HepG2 (cell line): ENCODE measurements around the gene PFN2. TPM values are rescaled to one million over a fixed set of nuclear protein-coding genes. Genes with fewer than 3 reads are reported as not detected.

Source experiments
- GTF2F1 ChIP-seq: fragments of 150-350 bp; IDR thresholded peaks from 2 replicates; pipeline ENCODE4 v1.6.1; 2014; ENCODE audit warnings: low read length
- KAT2B ChIP-seq: fragments of 150-350 bp; IDR thresholded peaks from 2 replicates; pipeline ENCODE4 v1.6.1; 2014; ENCODE audit warnings: low read depth, low read length, borderline replicate concordance
- RBFOX2 ChIP-seq: fragments of 200-400 bp; formaldehyde crosslinking; IDR thresholded peaks from 2 replicates; pipeline ENCODE4 v1.6.1; 2017; ENCODE audit warnings: low read depth, mild to moderate bottlenecking, low read length
- ZBTB38 ChIP-seq: sonication (generic); formaldehyde crosslinking; IDR thresholded peaks from 2 replicates; pipeline ENCODE4 v1.5.1; 2020; ENCODE audit warnings: mild to moderate bottlenecking, missing genetic modification reagents
- ZNF232 ChIP-seq: sonication (generic); formaldehyde crosslinking; IDR thresholded peaks from 2 replicates; pipeline ENCODE4 v1.4.0; 2020; ENCODE audit warnings: missing genetic modification reagents, borderline replicate concordance
- ZNF746 ChIP-seq: sonication (generic); formaldehyde crosslinking; IDR thresholded peaks from 2 replicates; pipeline ENCODE4 v1.8.0; 2022; ENCODE audit warnings: mild to moderate bottlenecking, missing genetic modification reagents
- polyA plus RNA-seq, 8 experiments: library from polyadenylated mRNA; depleted of rRNA in 3 of 8; stranded (reverse) in 7 of 8; unstranded in 1 of 8; fragments of >200 nt; fragmentation: Illumina TruSeq in 4 of 8; extraction: Trizol in 4 of 8; gene quantifications; 2 replicates each; pipeline versions ENCODE4 v1.2.1 to v1.2.3, GENCODE V29; 2011 to 2016; ENCODE audit warnings: low read depth in 4 of 8, missing spikeins in 1 of 8, mixed read lengths in 1 of 8; ENCODE audit not compliant: insufficient read depth in 1 of 8
- total RNA-seq, 5 experiments: library from RNA; depleted of rRNA; stranded (reverse); fragments of >200 nt; fragmentation: Illumina TruSeq; extraction: Trizol; gene quantifications; 2 replicates each; pipeline ENCODE4 v1.2.3, GENCODE V29; 2016; ENCODE audit warnings: low read depth in 1 of 5
- TF ChIP-seq, protein P1 (sequence below): sonication (generic); formaldehyde crosslinking; IDR thresholded peaks from 2 replicates; pipeline ENCODE4 v1.4.0; 2020; ENCODE audit warnings: mild to moderate bottlenecking, missing genetic modification reagents
- TF ChIP-seq, protein P2 (sequence below): sonication (generic); formaldehyde crosslinking; IDR thresholded peaks from 2 replicates; pipeline ENCODE4 v1.4.0; 2020; ENCODE audit warnings: mild to moderate bottlenecking, missing genetic modification reagents, borderline replicate concordance
- TF ChIP-seq, protein P3 (sequence below): sonication (generic); formaldehyde crosslinking; IDR thresholded peaks from one replicate; pipeline ENCODE4 v1.5.1; 2020; ENCODE audit warnings: mild to moderate bottlenecking, missing genetic modification reagents; ENCODE audit errors: not compliant biosample characterization
- TF ChIP-seq, protein P4 (sequence below): sonication (generic); formaldehyde crosslinking; IDR thresholded peaks from 2 replicates; pipeline ENCODE4 v1.8.1; 2022; ENCODE audit warnings: low read depth, mild to moderate bottlenecking, missing genetic modification reagents

Gene PFN2
- total and polyA plus RNA-seq, 2 of the 13 experiments (the other 11 are each of a cell fraction or from before 2014, with no cell fraction given), result 57.3 to 150 TPM

GRCh38 chr3:149970716-149971402 lies at the start of gene PFN2 (continued):
- TF ChIP-seq ZNF232, result no peak
- TF ChIP-seq, protein P1, sequence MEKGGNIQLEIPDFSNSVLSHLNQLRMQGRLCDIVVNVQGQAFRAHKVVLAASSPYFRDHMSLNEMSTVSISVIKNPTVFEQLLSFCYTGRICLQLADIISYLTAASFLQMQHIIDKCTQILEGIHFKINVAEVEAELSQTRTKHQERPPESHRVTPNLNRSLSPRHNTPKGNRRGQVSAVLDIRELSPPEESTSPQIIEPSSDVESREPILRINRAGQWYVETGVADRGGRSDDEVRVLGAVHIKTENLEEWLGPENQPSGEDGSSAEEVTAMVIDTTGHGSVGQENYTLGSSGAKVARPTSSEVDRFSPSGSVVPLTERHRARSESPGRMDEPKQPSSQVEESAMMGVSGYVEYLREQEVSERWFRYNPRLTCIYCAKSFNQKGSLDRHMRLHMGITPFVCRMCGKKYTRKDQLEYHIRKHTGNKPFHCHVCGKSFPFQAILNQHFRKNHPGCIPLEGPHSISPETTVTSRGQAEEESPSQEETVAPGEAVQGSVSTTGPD (CRISPR knock-in tag), result no peak
- TF ChIP-seq, protein P2, sequence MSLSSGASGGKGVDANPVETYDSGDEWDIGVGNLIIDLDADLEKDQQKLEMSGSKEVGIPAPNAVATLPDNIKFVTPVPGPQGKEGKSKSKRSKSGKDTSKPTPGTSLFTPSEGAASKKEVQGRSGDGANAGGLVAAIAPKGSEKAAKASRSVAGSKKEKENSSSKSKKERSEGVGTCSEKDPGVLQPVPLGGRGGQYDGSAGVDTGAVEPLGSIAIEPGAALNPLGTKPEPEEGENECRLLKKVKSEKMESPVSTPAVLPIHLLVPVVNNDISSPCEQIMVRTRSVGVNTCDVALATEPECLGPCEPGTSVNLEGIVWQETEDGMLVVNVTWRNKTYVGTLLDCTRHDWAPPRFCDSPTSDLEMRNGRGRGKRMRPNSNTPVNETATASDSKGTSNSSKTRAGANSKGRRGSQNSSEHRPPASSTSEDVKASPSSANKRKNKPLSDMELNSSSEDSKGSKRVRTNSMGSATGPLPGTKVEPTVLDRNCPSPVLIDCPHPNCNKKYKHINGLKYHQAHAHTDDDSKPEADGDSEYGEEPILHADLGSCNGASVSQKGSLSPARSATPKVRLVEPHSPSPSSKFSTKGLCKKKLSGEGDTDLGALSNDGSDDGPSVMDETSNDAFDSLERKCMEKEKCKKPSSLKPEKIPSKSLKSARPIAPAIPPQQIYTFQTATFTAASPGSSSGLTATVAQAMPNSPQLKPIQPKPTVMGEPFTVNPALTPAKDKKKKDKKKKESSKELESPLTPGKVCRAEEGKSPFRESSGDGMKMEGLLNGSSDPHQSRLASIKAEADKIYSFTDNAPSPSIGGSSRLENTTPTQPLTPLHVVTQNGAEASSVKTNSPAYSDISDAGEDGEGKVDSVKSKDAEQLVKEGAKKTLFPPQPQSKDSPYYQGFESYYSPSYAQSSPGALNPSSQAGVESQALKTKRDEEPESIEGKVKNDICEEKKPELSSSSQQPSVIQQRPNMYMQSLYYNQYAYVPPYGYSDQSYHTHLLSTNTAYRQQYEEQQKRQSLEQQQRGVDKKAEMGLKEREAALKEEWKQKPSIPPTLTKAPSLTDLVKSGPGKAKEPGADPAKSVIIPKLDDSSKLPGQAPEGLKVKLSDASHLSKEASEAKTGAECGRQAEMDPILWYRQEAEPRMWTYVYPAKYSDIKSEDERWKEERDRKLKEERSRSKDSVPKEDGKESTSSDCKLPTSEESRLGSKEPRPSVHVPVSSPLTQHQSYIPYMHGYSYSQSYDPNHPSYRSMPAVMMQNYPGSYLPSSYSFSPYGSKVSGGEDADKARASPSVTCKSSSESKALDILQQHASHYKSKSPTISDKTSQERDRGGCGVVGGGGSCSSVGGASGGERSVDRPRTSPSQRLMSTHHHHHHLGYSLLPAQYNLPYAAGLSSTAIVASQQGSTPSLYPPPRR (CRISPR knock-in tag), result no peak
- TF ChIP-seq KAT2B, result no peak
- peak; percentile 73 for TF ChIP-seq ZBTB38
- TF ChIP-seq RBFOX2, result peak; percentile 81
- TF ChIP-seq GTF2F1, result no peak
- peak; percentile 24; the same call in 1 of the 2 replicates for TF ChIP-seq ZNF746
- TF ChIP-seq, protein P3, sequence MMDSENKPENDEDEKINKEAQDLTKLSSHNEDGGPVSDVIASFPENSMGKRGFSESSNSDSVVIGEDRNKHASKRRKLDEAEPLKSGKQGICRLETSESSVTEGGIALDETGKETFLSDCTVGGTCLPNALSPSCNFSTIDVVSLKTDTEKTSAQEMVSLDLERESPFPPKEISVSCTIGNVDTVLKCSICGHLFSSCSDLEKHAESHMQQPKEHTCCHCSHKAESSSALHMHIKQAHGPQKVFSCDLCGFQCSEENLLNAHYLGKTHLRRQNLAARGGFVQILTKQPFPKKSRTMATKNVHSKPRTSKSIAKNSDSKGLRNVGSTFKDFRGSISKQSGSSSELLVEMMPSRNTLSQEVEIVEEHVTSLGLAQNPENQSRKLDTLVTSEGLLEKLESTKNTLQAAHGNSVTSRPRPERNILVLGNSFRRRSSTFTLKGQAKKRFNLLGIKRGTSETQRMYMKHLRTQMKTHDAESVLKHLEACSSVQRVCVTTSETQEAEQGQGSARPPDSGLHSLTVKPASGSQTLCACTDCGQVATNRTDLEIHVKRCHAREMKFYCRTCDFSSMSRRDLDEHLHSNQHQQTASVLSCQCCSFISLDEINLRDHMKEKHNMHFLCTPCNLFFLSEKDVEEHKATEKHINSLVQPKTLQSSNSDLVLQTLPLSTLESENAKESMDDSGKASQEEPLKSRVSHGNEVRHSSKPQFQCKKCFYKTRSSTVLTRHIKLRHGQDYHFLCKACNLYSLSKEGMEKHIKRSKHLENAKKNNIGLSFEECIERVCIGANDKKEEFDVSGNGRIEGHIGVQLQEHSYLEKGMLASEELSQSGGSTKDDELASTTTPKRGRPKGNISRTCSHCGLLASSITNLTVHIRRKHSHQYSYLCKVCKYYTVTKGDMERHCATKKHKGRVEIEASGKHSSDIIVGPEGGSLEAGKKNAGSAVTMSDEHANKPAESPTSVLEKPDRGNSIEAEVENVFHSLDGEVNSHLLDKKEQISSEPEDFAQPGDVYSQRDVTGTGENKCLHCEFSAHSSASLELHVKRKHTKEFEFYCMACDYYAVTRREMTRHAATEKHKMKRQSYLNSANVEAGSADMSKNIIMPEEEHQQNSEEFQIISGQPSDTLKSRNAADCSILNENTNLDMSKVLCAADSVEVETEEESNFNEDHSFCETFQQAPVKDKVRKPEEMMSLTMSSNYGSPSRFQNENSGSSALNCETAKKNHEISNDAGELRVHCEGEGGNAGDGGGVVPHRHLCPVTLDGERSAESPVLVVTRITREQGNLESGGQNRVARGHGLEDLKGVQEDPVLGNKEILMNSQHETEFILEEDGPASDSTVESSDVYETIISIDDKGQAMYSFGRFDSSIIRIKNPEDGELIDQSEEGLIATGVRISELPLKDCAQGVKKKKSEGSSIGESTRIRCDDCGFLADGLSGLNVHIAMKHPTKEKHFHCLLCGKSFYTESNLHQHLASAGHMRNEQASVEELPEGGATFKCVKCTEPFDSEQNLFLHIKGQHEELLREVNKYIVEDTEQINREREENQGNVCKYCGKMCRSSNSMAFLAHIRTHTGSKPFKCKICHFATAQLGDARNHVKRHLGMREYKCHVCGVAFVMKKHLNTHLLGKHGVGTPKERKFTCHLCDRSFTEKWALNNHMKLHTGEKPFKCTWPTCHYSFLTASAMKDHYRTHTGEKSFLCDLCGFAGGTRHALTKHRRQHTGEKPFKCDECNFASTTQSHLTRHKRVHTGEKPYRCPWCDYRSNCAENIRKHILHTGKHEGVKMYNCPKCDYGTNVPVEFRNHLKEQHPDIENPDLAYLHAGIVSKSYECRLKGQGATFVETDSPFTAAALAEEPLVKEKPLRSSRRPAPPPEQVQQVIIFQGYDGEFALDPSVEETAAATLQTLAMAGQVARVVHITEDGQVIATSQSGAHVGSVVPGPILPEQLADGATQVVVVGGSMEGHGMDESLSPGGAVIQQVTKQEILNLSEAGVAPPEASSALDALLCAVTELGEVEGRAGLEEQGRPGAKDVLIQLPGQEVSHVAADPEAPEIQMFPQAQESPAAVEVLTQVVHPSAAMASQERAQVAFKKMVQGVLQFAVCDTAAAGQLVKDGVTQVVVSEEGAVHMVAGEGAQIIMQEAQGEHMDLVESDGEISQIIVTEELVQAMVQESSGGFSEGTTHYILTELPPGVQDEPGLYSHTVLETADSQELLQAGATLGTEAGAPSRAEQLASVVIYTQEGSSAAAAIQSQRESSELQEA, result no peak
- TF ChIP-seq, protein P4, sequence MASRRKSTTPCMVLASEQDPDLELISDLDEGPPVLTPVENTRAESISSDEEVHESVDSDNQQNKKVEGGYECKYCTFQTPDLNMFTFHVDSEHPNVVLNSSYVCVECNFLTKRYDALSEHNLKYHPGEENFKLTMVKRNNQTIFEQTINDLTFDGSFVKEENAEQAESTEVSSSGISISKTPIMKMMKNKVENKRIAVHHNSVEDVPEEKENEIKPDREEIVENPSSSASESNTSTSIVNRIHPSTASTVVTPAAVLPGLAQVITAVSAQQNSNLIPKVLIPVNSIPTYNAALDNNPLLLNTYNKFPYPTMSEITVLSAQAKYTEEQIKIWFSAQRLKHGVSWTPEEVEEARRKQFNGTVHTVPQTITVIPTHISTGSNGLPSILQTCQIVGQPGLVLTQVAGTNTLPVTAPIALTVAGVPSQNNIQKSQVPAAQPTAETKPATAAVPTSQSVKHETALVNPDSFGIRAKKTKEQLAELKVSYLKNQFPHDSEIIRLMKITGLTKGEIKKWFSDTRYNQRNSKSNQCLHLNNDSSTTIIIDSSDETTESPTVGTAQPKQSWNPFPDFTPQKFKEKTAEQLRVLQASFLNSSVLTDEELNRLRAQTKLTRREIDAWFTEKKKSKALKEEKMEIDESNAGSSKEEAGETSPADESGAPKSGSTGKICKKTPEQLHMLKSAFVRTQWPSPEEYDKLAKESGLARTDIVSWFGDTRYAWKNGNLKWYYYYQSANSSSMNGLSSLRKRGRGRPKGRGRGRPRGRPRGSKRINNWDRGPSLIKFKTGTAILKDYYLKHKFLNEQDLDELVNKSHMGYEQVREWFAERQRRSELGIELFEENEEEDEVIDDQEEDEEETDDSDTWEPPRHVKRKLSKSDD (CRISPR knock-in tag), result peak; percentile 18; the same call in 1 of the 2 replicates
